Sigmoid colon (tissue), 4 donors: ENCODE measurements around the gene EIPR1.

ENCODE experiments used
- EP300 ChIP-seq, 4 donors: sonication (generic); formaldehyde crosslinking; IDR thresholded peaks; one replicate each; pipeline ENCODE4 v1.6.1; 2017; ENCODE audit warnings: antibody characterized with exemption in 4 of 4
- POLR2A ChIP-seq, 2 donors: fragments of 450-650 bp; IDR thresholded peaks; one replicate each; pipeline ENCODE4 v1.6.1; 2016; ENCODE audit warnings: antibody characterized with exemption in 2 of 2, mild to moderate bottlenecking in 2 of 2, moderate library complexity in 2 of 2

DNA sequence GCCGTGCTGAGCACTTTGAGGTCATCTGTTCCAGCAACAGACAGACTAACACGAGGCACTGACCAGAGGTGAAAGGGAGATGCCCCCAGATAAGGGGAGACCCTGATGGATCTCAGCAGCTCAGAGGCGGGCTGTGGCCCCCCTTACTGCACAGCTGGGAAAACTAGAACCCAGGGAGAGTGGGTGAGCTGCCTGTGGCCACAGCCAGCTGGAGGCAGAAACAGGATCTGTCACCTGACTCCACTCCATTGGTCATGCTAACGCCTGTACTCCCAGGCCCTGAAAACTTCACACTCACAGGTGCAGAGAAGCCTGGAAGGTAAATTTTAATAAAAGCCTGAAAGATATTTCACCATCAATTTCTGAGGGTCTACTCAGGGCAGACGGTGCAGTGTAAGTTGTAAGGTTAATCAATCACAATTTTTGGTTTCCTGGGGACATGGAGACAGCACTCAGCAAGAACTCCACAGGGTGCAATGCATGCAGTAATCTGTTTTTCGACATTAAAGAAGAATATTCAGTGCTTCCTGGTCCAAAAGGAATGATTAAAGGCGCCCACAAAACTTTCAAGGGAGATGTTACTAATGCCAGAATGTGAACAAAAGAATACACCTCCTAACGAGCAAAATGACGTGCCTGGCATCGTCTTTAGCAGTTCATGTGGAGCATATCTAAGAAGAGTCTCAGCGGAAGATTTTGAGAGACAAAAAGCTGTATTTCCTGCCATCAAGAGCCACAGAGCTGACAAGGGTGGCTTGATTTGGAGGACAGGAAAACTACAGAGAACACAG lies 173.4 kb downstream of the EIPR1 start:
- TF ChIP-seq POLR2A (IDR thresholded peaks at IDR 0.05) (no peak), EP300 (IDR thresholded peaks at IDR 0.05) (no peak)
